Left colon (tissue), 2 donors: ENCODE data around the gene TIPARP. TPM values are rescaled to one million over a fixed set of nuclear protein-coding genes. Genes with fewer than 3 reads are reported as not detected.
A peak's percentile ranks its signal among the peaks of the same experiment; 100 is the strongest.

Source experiments
- ATAC-seq: fragments of 200-7000 bp; cut with Tn5 transposase; one replicate; pipeline ENCODE4 v1.9.1; 2020; ENCODE audit warnings: mild to moderate bottlenecking, moderate library complexity
- DNase-seq, 2 donors: peaks; one replicate each; pipeline ENCODE4 v3.0.0-alpha.2; 2020
- intact Hi-C, 2 donors: fragments of 100-400 bp; cut with DNase I in 1 of 2; cut with micrococcal nuclease in 1 of 2; formaldehyde crosslinking; loops; one replicate each; pipeline versions ENCODE4 v1.11.2 to v1.14.0; 2022; cut with DNase I, micrococcal nuclease
- long read RNA-seq: library from polyadenylated mRNA; unstranded; transcript quantifications from one replicate; pipeline ENCODE4 v2.0.0, GENCODE V29; 2021
- total RNA-seq, 2 donors: library from RNA; stranded (reverse); fragmentation: NEBNext Ultra II Directional; extraction: Animal tissue kit (Norgen Biotek cat#: 25700); gene quantifications; one replicate each; pipeline ENCODE4 v1.2.1, GENCODE V29; 2021
- donor health status: DM: no; HTN: no; CAD: no.
- donor health status: DM: yes; HTN: yes; CAD: no.

Gene TIPARP, protein sequence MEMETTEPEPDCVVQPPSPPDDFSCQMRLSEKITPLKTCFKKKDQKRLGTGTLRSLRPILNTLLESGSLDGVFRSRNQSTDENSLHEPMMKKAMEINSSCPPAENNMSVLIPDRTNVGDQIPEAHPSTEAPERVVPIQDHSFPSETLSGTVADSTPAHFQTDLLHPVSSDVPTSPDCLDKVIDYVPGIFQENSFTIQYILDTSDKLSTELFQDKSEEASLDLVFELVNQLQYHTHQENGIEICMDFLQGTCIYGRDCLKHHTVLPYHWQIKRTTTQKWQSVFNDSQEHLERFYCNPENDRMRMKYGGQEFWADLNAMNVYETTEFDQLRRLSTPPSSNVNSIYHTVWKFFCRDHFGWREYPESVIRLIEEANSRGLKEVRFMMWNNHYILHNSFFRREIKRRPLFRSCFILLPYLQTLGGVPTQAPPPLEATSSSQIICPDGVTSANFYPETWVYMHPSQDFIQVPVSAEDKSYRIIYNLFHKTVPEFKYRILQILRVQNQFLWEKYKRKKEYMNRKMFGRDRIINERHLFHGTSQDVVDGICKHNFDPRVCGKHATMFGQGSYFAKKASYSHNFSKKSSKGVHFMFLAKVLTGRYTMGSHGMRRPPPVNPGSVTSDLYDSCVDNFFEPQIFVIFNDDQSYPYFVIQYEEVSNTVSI
- total RNA-seq: 10 to 100 TPM; 31.1 to 33.9 TPM
- long read RNA-seq, full-length matches to known transcripts: 4 of 15 reads
- long read RNA-seq, partial matches to known transcripts: 11 of 15 reads
- long read RNA-seq, other reads (novel, unspliced or antisense): 0 of 15 reads

DNA sequence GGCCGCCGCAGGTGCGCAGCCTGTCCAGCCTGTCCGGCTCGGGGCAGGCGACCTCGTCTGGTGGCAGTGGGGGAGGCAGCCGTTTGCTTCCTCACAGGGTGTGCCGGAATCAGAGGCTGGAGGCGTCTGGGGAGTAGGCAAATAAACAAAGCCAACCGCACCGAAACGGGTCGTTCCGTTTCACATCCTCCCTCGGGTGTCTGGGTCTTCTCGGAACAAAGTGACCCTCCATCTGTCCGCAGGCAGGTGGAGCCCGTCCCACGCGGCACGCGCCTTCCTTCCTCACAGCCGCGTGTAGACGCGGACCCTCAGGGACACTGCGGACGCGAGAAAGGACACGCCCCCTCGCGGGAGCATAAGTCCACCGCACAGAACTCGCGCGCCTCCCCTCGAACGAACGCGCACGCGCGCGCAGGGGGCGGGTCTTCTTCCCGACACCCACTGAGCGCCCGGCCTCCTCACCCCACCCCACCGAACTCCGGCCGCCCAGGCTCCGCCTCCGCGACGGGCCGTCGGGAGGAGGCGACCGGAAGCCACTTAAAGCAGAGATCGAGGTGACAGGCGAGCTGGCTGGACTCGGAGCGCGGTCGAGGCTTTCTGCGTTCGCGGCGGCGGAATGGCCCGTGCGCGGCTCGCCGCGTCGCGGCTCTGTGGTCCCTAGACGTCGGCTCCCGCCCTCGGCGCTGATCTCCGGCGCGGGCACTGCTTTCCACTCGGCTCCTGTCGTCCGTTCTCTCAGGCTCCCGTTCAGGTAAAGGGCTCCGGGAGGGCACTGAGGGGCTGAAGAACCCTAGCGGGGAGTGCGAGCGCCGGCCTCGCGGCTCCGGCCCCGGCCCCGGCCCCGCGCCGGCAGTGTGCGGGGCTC lies at the start of gene TIPARP:
Gene TIPARP, plus strand, starts transcription at position 545 of the 865 bp plus-strand sequence. CDS start 3,108 bp downstream, outside the sequence.
- DNase-seq (peak; percentile 99), ATAC-seq (peak; percentile 88)
- intact Hi-C loops: loop anchor here (2.0 to 10.0 kb wide), 5 partner anchors 119 to 519 kb away; partner anchors contain the start of gene SSR3 (in 1 of the 2)

DNA sequence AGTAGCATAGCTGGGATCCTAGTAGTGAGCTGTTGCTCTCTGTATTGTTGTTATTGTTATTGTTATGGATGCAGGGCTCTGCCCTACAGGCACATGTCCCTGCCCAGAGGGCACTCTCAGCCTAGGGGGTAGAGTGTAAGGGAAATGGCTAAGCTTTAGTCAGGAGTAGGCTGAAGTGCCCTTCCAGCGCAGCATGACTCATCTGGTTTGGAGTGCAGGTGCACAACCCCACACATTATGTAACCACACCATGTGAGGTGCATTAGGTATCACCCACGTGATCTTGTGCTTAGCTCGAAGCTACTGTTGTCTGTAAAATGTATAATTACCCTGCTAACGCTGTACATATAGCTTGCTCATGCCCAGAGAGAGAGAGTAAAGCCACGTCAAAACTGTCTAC lies 48.3 kb upstream of the TIPARP start:
- intact Hi-C loops: no loop called here
- ATAC-seq: peak; percentile 89
- DNase-seq: no peak

DNA sequence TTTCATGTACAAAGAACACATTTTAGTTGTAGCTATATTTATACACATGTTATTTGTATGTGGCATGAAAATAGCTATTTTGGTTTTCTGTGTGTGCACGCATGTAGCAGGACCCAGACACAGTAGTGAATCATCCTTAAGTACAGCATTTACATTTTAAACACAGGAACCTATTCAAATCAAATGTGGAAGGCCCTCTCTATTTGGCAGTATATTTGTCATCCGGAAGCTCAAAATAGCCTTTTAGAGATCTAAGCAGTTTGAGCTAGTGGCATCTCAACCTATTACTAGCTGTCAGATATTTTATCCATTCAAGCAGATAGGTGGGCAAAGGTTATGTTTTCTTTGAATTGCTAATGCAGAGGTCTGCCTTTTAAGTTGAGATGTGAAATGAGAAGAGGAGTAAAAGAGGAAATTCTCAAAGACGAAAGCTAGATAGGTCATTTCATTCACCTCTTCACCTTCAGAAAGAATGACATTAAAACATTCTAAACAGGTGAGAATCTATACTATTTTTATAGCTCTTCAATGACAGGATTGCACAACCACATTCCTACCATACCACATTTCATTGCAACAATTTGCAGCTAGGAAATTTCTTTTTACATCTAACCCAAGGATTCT lies 46.3 kb upstream of the TIPARP start:
- no peak for ATAC-seq
- intact Hi-C loops: no loop called here
- no peak for DNase-seq

DNA sequence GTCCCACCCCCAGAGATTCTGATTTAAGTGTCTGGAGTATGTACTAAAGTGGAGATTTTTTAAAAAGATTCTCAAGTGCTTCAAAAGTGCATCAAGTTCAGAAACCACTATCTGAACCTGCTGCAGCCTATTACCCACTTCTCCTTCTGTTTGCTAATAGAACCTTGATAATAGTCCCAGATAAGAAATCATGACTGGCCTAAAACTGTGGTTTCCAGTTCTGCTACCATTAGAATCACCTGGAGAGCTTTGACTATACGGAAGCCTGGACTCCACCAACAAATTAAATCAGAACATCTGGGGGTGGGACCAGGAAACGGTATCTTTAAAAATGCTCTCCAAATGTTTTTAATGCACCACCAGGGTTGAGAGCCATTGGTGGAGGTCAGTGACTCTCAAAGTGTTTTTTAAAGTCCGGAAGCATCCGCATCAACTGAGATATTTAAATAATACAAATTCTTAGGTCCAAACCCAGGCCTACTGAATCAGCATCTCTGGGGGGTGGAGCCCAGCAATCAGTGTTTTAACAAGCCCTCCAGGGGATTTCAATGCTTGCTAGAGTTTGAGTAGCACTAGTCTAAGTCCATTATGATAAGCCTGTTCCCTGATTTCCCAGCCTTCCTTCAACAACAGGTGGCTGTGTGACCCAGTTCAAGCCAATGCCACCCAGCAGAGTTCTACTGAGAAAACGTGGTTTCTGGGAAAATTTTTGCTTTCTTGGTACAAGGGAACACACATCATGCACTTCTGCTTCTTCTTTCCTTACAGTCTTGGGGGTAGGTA lies 45.4 kb upstream of the TIPARP start:
- DNase-seq (no peak), ATAC-seq (no peak)
- intact Hi-C loops: no loop called here

DNA sequence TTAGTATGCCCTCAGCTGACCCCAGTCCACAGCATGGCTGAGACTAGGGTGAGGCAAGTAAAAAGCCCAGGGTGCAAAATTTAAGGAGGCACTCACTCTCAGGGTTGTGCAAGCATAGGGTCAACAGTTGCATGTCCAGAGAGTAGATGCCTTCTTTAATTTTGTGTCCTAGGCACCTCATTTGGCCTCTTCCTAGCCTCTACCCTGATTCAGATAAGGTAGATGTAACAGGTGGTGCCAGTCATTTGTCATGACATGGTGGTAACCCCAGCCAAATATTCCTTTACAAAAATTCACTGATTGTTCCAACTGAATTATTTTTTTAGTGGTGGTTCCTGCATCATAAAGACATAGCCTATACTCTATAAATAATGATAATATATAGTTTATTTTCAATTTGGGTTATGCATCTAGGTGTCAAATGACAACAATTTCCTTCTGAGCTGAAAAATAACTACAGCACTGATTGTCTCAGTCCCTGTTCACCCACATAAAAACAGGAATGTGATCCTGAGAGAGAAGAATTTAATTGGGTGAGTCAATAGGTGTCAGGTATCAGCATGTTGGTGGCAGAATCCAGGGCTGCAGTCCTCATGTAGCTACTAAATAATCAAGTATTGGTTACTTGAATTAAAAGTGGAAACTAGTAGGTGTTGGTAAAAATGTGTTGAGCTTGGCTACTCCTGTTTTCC lies 44.2 kb upstream of the TIPARP start:
- intact Hi-C loops: no loop called here
- no peak for ATAC-seq

DNA sequence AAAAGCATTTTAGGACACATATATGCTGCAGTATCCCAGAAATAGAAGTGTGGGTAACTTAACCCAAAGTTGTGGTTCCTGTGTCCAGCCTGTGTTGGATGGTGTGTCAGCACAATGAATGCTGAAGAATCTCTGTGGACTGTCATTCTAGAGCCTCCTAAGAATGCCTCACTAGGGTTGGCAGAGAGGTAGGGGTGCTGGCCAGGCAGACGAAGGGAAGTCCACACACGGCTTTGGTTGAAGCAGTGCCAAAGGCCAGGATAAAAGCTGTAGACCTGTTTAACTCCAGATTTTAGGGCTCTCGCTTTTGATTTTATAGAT lies 43.7 kb upstream of the TIPARP start:
- no peak for ATAC-seq
- intact Hi-C loops: no loop called here

More for the DNA sequence above, 44.2 kb upstream of the TIPARP start:
- no peak for DNase-seq

DNA sequence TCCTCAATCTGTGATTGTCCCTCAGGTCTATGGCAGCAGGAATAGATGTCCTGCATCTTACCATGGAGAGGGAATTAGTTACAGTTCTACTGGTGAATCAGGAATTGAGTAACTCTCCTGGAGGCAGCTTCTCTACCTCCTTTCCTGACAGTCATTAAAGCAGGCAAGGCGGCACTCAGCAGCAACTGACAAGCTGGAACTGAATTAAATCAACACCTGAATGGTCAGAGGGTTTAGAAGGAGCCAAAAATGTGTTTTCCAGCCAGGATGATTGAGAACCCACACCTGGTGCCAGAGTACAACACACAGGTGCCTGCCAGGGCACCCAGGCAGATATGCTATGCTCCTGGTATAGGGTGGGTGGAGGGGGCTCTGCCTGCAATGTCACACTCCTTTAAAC lies 43.1 kb upstream of the TIPARP start:
- ATAC-seq (no peak), DNase-seq (no peak)
- intact Hi-C loops: no loop called here

More for the DNA sequence above, 43.7 kb upstream of the TIPARP start:
- no peak for DNase-seq

DNA sequence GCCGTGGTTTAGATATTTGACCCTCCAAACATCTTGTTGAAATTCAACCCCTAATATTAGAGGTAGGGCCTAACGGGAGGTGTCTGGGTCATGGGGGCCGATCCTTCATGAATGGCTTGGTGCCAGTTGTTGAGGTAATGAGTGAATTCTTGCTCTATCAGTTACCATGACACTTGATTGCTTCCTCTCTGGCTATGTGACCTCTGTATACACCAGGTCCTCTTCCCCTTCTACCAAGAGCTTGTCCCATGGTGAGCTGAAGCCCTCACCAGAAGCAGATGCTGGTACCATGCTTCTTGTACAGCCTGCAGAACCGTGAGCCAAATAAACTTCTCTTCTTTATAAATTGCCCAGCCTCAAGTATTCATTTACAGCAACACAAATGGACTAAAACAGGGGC lies 41.8 kb upstream of the TIPARP start:
- DNase-seq (no peak), ATAC-seq (no peak)
- intact Hi-C loops: no loop called here

DNA sequence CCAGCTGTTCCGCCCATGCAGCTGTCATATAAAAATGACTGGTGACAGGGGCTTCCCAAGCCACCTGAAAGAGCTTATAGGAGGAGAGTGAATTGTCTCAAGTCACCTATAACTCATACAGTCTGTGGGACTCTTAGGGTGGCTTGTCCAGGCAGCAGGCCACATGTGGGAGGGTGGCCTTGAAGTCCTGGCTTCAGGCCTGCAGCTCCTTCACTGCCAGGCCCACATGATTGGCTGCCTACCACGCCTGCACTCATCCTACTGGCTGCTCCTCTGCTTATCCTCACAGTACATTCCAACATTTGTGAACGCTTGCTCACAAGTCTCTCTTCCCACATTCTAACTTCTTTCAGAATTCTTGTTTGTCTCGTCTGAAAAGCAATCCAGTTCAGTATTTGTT lies 41.1 kb upstream of the TIPARP start:
- no peak for ATAC-seq
- intact Hi-C loops: no loop called here

DNA sequence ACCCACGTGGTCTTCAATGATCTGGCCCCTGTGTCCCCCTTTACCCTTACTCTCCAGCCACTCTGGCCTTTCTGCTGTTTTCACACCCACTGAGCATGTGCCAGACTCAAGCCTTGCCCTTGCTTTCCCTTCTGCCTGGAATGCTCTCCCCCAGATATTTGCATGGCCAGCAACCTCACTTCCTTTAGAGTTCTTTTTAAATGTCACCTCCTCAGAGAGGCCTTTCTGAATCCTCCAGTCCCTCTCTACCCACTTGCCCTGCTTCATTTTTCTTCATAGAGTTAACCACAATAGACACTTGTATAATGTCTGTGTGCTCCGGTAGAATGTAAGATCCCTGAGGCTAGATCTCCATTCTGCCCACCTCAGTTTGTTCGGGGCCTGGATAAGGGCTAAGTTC lies 39.4 kb upstream of the TIPARP start:
- ATAC-seq (no peak), DNase-seq (no peak)
- intact Hi-C loops: no loop called here

More for the DNA sequence above, 41.1 kb upstream of the TIPARP start:
- no peak for DNase-seq

DNA sequence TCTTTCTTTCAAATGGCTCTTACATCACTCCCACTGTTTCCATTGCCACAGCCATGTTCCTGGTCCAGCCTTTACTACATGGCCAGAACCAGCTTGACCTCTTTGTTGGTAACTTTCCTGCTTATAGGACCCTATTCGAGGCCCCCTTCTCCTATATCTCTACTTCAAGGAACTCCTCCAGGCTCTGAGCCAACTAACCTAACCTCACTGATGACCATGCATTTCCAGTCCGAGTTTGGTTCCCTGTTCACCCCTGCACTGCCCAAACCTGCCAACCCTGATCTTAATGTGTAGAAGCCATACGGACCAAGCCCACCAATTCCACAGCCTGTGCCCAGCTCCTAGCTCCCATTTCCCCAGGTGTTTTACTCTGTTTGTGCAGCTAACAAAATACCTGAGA lies 38.4 kb upstream of the TIPARP start:
- intact Hi-C loops: no loop called here
- ATAC-seq (no peak), DNase-seq (no peak)

DNA sequence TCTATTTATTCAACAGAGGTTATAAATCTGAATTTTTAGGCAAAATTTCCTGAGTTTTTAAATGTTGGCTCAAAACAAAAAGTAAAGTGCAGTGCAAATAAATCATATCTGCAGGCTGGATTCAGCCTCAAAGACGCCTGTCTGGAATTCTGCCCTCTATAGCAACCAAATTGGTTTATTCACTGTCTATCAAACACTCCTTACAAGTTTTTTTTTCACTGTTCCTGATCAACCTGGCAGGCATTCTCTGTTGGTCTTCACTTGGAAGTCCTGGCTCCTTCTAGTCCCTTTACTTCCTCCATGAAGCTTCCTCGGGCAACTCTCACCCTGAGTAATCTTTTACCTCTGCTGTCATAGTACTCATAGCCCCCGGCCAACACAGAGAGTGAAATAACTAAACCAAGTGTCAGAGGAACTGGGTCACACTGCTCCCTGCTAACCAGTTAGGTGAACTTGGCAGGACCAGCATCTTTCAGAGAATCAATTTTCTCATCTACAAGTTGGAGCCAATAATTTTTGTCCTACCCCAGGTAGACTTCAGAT lies 36.8 kb upstream of the TIPARP start:
- no peak for DNase-seq
- peak; percentile 93 for ATAC-seq
- intact Hi-C loops: no loop called here

DNA sequence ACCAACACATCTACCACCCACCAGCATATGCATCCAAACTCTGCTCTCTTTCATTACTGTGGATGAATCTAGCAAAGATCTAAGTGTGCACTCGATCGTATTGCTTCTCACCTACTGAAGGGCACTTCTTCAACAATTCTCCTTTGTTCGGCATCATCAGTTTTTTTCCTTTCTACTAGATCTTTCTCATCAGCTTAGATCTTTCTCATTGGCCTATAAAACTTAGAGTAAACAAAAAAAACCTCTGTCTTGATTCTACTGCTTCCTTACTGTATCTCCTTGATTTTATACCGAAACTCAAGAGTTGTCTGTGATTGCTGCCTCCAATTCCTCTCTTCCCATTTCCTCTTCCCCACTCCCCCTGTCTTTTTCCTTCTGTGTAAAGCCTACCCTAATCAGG lies 36.1 kb upstream of the TIPARP start:
- DNase-seq: no peak
- ATAC-seq: peak; percentile 62
- intact Hi-C loops: no loop called here

DNA sequence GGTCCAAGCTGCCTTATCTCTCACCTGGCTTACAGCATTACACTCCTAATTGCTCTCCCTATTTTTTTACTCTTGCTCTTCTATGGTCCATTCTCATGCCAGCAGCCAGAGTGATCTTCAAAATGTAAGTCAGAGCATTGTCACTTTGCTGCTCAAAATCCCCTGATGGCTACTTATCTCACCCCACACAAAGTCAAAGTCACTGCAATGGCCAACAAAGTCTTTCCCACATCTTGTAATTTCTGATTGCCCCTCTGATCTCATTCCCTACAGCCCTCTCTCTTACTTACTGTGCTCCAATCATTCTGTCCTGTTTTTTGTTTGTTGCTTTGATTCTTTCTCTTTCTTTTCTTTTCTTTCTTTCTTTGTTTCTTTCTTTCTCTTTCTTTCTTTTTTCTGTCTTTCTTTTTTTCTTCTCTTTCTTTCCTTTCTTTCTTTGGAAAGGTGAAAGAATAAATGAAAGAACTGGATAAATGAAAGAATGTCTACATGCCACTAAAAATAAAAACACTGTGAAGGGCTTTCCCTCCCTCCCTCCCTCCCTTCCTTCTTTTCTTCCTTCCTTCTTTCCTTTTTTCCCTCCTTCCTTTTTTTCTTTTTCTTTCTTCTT lies 34.9 kb upstream of the TIPARP start:
- DNase-seq: no peak
- intact Hi-C loops: no loop called here
- no peak for ATAC-seq

DNA sequence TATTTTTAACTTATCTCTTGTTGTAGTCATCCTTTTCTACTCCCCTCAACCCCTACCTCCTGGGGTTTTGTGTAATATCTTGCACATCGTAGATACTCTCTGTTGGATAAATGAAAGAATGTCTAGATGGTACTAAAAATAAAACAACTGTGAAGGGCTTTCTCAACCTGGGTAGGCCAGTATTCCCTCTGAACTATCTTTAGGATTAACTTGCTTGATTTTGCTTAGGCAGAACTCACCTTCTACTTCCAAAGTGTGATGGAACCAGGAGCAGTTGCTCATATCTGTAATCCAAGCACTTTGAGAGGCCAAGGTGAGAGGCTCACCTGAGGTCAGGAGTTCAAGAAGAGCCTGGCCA lies 32.8 kb upstream of the TIPARP start:
- no peak for ATAC-seq
- DNase-seq: no peak
- intact Hi-C loops: no loop called here

DNA sequence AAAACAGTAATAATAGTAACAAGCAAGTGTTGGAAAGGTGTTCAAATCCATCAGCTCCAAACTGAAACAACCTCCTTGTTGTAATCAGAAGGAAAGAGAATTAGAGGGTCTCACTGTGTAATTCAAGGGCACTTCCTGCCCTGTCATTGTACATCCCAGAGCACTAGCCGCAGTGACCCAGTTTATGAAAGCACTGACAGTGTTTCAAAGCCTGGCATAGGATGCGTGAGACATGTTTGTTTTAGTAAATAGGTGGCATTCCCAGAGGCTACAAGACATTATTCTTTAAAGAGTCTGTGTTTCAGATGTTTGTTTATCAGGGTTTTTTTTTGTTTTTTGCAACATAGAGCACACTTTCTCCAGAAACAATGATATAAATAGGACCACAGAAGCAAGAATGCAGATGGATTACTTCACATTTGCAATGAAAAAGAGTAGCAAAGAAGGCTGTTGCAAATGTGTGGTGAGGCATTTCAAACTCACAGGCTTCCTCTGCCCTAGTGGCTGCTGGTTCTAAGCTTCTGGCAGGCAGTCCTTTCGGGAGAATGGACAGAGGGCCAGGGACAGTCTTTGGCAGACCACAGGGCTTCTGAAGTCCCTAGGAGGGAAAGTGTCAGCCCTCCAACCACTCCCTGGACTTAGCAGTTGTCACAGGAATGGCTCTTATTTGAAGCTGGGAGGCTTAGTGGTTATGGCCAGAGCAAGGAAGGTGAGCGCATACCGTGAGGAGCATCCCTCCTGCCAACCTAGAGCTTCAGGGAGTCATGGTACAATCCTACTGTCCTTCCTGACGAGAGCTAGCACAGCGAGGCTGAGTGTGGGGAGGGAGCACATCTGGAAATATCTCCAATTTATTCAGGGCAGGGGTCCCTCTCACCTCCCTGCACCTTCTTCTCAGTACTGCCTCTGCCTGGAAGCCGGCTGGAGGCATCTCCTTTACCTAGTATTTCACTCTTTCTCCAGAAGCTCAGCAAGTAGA lies 31.4 kb upstream of the TIPARP start:
- intact Hi-C loops: no loop called here
- no peak for DNase-seq
- no peak for ATAC-seq
